HG03342 (cell line): ENCODE data around the gene DCDC1.

Source experiments
- ATAC-seq: cut with Tn5 transposase; IDR thresholded peaks from one replicate; pipeline ENCODE4 v1.9.1; 2021; ENCODE audit warnings: mild to moderate bottlenecking, moderate library complexity; ENCODE audit not compliant: unreplicated experiment

Gene DCDC1

DNA sequence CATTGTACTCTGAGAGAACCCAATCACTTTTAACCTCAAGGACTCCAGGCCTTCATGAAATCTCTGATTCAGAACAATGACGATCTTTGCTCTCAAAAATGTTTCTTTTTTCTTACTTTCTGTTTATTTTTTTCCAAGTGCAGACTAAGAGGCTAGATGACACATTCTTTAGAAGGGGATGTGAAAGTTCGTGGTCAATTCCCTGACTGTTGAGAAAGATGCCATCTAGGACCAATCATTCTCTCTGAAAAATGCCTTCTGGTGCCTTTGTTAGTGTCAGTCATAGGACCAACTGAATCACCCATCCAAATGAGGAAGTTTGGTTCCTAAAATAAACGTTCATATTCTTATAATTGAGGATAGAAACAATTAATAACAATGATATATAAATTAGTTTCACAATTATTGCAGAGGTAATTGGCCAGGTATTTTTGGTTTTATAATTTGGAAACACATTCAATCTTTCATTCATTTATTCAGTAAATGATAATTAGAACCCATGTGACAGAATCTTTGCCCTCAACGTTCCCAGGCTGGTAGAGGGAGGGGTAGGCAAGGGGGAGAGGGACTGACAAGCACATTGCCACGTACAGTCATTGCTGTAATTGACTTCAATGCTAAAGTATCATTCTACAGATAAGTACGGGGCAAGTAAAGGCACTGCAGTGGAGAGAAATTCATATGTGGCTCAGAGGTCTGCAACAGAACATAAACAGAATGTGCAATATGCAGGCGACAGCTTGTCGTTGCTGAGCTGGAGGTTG, 450.0 kb downstream of the DCDC1 start:
- ATAC-seq, result peak; percentile 57

DNA sequence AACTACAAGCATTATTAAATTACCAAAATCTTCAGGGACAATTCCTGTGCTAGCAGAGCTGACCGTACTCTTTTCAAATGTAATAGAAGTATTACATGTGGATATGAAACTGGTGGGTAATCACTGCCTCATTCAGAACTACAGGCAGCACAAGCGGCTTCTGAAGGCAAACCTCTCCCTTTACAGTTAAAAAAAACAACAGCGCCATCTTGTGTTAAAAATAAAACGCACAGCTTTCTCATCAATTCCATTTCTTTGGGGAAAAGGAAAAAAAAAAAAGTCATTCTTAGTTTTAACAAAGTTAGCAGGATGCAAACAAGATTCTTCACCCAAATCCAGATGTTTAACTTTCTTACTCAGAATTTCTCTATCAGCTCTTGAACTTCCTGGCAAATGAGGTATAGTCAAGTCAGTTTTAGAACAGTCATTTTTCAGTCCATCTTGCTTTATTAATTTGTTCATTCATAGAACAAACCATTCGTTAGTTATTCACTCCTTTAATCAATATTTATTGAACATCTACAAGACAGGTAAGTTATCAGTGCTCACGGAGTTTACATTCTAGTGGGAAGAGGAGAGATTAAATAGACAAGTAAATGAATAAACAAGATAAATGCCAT, 451.6 kb downstream of the DCDC1 start:
- ATAC-seq, result peak; percentile 63

- no peak for ATAC-seq
Observed at GRCh38 chr11:30917266-30917665, 452.3 kb downstream of the DCDC1 start.

GRCh38 chr11:30916764-30917163, 452.8 kb downstream of the DCDC1 start:
- no peak for ATAC-seq

GRCh38 chr11:30914143-30914762, 455.3 kb downstream of the DCDC1 start:
- peak; percentile 45 for ATAC-seq

GRCh38 chr11:30911247-30911646, 458.3 kb downstream of the DCDC1 start:
- no peak for ATAC-seq

DNA sequence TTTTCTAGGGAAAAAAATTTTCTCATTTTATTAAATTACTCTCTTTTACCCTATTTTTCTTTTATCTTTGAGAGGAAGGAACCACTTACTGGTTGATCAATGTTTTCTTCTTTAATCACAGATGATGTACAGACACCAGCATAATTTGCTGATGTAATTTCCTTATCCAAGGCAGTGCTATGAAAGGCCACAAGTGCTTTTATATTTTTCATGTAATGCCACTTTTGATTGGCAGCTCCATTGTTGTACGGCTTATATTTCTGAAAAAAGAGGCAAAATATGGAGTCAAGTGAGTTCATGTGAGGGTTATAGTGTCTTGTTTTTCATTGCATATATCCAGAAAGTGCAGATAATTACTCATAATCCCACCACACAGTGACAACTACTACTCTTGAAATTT, 460.7 kb downstream of the DCDC1 start:
- no peak for ATAC-seq

DNA sequence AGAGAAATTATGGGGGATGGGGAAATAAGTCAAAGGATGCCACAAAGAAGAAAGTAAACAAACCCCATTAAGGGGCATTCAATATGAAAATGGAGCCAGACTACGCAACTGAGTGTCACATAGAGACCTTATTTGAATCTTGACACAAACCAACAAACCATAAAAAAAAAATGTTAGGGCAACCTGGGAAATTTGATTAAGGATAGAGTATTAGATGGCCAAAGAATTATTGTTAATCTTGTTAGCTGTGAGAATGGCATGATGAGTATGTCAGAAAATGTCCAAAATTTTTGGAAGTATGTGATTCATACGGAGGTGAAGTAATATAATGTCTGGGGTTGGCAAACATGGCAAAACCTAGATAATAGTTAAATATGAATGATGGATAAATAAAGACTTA, 461.3 kb downstream of the DCDC1 start:
- no peak for ATAC-seq

GRCh38 chr11:30902929-30903328, 466.6 kb downstream of the DCDC1 start:
- ATAC-seq, result no peak

DNA sequence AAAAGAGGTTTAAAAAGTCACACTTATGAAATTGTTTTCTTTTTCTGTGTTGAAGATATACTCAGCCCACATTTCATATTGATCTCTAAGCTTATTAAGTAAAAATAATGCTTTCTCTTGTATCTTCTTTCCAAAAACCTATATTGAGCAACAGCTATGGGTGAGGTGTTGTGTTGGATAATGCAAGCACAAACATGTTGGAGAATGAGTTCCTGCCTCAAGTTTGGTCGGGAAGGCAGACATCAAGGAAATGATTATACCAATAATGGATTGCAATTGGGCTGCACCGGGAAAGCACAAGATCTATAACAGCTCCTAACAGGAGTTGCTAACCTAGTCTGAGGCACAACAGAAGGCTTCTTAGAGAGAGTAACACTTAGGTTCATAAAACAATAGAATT, 474.5 kb downstream of the DCDC1 start:
- no peak for ATAC-seq

DNA sequence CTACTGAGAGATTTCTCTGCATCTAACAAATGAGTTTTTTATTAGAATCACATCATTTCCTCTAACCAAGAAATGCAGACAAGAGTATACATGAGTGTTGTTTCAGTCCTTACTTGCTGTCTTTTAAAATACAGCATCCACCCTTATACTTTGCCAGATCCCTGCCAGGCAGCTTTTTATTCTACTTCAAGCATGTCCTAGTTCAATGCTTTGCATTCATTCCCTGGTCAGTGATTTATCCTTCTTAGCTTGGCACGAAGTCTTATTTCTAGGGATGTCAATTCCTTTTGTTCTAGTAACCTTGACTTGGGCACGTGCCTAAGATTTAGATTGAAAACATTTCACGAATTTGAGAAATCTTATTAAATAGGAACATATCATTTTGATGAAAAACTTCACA, 476.2 kb downstream of the DCDC1 start:
- no peak for ATAC-seq

DNA sequence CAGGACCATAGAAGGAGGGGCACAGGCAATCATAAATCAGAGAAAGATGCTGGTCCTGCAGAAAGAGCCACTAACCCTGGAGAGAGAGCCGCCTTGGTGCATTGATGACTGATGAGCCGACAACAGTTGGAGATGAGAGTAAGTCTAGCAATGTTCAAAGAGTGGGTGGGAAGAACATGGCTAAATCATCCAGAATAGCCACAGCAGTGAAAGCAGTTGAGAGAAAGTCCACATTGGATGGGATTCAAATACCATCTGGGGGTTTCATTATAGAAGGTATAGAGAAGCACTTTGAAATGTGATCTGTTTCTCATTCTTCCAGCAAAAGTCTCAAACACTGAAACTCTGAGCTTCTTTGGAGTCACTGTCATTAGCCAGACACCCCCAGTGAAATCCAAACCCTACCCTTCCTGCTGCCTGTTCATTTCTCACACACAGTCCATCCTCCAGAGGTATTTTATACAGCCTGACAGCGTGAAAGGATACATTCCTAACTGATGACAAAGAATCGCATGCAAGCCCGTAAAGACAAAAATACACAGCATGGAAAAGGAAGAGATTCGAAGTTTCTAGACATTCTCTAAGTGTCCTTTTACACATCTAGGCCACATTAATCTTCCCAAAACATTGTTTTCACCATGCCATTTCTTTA, 480.3 kb downstream of the DCDC1 start:
- ATAC-seq, result no peak

GRCh38 chr11:30879322-30880005, 490.1 kb downstream of the DCDC1 start:
- ATAC-seq, result no peak

DNA sequence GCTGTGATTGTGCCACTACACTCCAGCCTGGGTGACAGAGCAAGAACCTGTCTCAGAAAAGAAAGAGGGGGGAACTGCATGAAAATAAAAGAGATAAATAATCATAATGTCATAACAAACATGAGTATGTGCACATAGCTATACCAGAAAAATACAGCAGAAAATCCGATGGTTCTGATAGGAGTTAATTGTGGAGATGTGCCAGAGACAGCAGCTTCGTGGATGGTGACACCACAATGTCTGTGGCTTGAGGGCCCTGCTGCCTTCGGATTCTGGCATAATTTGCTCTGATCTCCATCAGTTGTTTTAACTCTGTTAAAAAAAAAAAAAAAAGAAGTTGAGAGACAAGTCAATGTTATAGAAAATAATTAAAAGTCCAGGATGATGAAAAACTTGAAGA, 491.1 kb downstream of the DCDC1 start:
- ATAC-seq, result no peak

DNA sequence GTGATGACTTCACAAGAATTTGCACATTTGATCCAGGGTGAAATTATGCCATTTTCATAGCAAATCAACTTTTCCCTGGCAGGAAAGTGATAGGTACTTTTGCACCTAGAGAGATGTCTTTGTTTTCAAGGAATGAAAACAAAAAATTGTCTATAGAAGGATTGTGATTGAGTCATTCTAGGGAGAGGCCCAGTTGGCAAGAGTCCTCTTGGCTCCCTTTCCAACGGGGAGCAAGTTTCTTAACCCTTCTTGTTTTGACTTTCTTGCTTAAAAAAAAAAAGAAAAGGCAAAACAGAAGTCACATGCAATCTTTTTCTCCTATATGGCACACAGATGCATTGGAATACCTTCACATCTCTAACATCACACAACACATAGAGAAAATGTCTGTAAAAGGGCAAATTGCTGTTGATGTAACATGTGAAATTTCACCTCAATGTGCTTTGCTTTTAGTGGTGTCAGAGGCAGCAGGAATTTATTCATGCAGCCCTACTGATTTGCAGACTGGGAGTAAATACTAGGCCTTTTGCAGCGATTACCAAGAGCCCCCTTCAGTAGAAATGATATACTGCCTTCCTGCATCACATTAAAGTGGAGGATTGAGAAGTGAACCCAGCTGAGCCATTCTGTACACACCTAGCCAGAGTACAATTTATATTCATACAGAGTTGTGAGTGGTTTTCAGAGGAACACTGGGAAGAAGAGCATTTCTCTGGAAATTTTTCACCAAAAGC, 492.7 kb downstream of the DCDC1 start:
- ATAC-seq, result no peak

DNA sequence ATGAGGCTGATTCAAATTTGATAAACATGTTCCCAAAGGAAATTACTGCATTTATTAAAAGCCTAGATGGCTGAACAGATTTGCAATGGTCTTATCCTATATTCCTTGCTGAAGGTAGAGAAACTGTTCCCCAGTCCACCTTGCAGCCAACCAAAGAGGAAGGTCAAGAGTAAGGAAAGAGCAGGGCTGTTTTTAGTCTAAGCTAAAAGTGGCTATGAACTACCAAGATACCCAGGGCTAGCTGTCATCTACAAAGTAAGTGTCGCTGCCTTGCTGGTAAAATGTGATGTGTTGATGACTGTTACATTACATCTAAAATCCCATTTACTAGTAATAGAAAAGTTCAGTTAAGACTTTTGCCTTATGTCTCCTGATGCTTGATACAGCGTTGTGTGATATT, 493.3 kb downstream of the DCDC1 start:
- ATAC-seq, result no peak

DNA sequence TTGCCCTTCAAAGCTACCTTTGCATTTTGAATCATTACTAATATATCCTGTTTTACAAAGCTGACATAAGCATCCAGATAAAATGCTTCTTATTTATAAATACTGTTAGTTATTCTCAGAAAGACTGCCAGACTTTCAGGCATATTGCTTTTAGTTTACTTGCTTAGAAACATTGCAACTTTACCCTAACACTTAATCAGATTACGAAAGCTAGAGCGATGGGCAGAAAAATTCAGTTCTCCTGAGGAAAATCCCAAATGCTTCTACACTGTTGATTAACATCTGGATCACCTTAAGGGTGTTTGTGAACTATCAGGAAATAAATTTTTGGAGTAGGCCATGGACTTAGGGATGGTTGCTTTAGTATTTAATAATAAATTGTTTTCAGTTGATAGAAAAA, 493.7 kb downstream of the DCDC1 start:
- no peak for ATAC-seq

- no peak for ATAC-seq
Observed at GRCh38 chr11:30873924-30874610, 495.5 kb downstream of the DCDC1 start.

GRCh38 chr11:30868626-30869081, 500.9 kb downstream of the DCDC1 start:
- no peak for ATAC-seq

- no peak for ATAC-seq
Observed at GRCh38 chr11:30863209-30863608, 506.3 kb downstream of the DCDC1 start.
